K562 treated with DMSO at 1 percent for 48 hours (cell line): ENCODE results near the gene AMER2. TPM values are rescaled to one million over a fixed set of nuclear protein-coding genes. Genes with fewer than 3 reads are reported as not detected.

Experiments
- total RNA-seq: library from RNA; unstranded; fragments of 300-600 nt; gene quantifications from 2 replicates; pipeline ENCODE4 v1.2.3, GENCODE V29; 2022; ENCODE audit warnings: low replicate concordance; ENCODE audit errors: extremely low read depth

AMER2 gene, protein sequence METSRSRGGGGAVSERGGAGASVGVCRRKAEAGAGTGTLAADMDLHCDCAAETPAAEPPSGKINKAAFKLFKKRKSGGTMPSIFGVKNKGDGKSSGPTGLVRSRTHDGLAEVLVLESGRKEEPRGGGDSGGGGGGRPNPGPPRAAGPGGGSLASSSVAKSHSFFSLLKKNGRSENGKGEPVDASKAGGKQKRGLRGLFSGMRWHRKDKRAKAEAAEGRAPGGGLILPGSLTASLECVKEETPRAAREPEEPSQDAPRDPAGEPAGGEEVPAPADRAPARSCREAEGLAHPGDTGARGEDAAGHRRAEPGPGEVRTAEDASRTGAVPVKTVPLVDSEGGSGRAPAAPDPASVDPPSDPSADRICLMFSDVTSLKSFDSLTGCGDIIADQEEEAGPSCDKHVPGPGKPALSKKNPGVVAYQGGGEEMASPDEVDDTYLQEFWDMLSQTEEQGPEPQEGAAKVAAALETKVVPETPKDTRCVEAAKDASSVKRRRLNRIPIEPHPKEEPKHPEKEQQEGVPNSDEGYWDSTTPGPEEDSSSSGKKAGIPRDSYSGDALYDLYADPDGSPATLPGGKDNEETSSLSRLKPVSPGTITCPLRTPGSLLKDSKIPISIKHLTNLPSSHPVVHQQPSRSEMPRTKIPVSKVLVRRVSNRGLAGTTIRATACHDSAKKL
- total RNA-seq, result not detected in 2 replicates

GRCh38 chr13:25171517-25172302 lies at the start of gene AMER2:
Gene AMER2, minus strand, starts transcription at chr13:25172288. Its CDS starts 669 bp downstream, at chr13:25171619.

Other genes starting within 250 kb of the AMER2 start
- not detected in 2 replicates for gene PABPC3, start 76.2 kb downstream of the AMER2 start, total RNA-seq
- not detected in 2 replicates for gene MTMR6, start 115.2 kb upstream of the AMER2 start, total RNA-seq
- not detected in 2 replicates for gene NUP58, start 129.3 kb upstream of the AMER2 start, total RNA-seq
- gene ATP8A2, start 199.7 kb upstream of the AMER2 start, total RNA-seq, result not detected in 2 replicates